Measurements from ENCODE around the gene KRI1.

- TF ChIP-seq, protein P1, sequence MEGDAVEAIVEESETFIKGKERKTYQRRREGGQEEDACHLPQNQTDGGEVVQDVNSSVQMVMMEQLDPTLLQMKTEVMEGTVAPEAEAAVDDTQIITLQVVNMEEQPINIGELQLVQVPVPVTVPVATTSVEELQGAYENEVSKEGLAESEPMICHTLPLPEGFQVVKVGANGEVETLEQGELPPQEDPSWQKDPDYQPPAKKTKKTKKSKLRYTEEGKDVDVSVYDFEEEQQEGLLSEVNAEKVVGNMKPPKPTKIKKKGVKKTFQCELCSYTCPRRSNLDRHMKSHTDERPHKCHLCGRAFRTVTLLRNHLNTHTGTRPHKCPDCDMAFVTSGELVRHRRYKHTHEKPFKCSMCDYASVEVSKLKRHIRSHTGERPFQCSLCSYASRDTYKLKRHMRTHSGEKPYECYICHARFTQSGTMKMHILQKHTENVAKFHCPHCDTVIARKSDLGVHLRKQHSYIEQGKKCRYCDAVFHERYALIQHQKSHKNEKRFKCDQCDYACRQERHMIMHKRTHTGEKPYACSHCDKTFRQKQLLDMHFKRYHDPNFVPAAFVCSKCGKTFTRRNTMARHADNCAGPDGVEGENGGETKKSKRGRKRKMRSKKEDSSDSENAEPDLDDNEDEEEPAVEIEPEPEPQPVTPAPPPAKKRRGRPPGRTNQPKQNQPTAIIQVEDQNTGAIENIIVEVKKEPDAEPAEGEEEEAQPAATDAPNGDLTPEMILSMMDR (conservative IDR thresholded peaks at IDR 0.05; ENCODE audit: low read length) = no peak
- no peak for TF ChIP-seq EZH2phosphoT487 (IDR thresholded peaks at IDR 0.05; ENCODE audit: borderline replicate concordance)
Measured at GRCh38 chr19:10577951-10578350, 12.1 kb upstream of the KRI1 start.
